Measurements from ENCODE around the gene KLF7. TPM values are rescaled to one million over a fixed set of nuclear protein-coding genes. Genes with fewer than 3 reads are reported as not detected.

The KLF7 gene
- total RNA-seq, 1 donor from 2014 or later: 36.7 TPM

- no peak for DNase-seq (ENCODE audit: extremely low spot score, unreplicated experiment)
- no peaks in the 10 kb centered on the region for H3K9me3 Mint-ChIP-seq (ENCODE audit: unreplicated experiment)
- no peak overlapping the region for H3K27ac Mint-ChIP-seq (ENCODE audit: unreplicated experiment)
- no peak overlapping the region for H3K4me3 Mint-ChIP-seq (ENCODE audit: unreplicated experiment)
- no peaks in the 10 kb centered on the region for H3K4me1 Mint-ChIP-seq (ENCODE audit: unreplicated experiment)
- H3K27me3 Mint-ChIP-seq (ENCODE audit: unreplicated experiment): no peaks in the 10 kb centered on the region
- peaks cover 37% of the 10 kb centered on the region for H3K36me3 Mint-ChIP-seq (ENCODE audit: unreplicated experiment)
- TF ChIP-seq, protein P1, sequence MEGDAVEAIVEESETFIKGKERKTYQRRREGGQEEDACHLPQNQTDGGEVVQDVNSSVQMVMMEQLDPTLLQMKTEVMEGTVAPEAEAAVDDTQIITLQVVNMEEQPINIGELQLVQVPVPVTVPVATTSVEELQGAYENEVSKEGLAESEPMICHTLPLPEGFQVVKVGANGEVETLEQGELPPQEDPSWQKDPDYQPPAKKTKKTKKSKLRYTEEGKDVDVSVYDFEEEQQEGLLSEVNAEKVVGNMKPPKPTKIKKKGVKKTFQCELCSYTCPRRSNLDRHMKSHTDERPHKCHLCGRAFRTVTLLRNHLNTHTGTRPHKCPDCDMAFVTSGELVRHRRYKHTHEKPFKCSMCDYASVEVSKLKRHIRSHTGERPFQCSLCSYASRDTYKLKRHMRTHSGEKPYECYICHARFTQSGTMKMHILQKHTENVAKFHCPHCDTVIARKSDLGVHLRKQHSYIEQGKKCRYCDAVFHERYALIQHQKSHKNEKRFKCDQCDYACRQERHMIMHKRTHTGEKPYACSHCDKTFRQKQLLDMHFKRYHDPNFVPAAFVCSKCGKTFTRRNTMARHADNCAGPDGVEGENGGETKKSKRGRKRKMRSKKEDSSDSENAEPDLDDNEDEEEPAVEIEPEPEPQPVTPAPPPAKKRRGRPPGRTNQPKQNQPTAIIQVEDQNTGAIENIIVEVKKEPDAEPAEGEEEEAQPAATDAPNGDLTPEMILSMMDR (IDR thresholded peaks at IDR 0.05): no peak
These were observed 62.6 kb downstream of the KLF7 start for GRCh38 chr2:207103132-207103531.

DNA sequence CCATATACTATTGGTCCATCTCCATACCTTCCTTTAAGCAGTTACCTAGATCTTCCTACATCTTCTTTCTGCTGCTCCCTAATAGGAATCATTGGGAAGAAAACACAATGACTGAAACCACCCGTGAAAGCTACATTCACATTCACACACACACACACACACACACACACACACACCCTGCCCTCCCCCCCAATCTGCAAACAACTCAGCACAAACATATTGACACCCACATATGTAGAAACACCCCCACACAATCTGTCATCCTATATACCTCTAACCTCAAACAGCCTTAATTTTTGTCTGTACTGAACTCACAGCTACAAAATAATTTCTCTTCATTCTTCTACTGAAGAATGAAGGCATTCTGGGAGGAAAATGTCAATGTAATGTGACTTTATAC lies 63.8 kb downstream of the KLF7 start:
- Mint-ChIP-seq H3K27ac (ENCODE audit: unreplicated experiment) (no peak overlapping the region), H3K36me3 (ENCODE audit: unreplicated experiment) (peaks cover 25% of the 10 kb centered on the region), H3K4me3 (ENCODE audit: unreplicated experiment) (no peak overlapping the region), H3K9me3 (ENCODE audit: unreplicated experiment) (no peaks in the 10 kb centered on the region), H3K4me1 (ENCODE audit: unreplicated experiment) (no peaks in the 10 kb centered on the region), H3K27me3 (ENCODE audit: unreplicated experiment) (no peaks in the 10 kb centered on the region)
- TF ChIP-seq, protein P1 (IDR thresholded peaks at IDR 0.05): no peak
- no peak for DNase-seq (ENCODE audit: extremely low spot score, unreplicated experiment)

DNA sequence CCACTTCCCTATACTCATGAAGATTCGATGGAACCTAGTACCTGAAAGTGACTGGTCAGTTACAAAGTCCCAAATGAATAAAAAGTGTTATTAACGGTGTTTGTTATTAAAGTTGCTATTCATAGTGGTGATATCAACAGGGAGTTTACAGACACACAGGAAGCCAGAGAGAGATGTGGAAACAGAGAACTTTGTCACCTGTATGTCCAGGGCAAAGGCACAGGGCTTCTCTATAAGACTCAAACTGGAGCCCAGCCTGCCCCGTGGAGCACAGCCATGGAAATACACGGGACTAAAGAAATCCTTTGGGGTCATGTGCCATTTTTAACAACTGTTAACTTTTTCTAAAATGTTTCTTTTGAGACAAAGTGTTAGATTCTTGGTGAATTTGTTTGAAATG lies 68.5 kb downstream of the KLF7 start:
- DNase-seq (ENCODE audit: extremely low spot score, unreplicated experiment): no peak
- Mint-ChIP-seq H3K27me3 (ENCODE audit: unreplicated experiment) (no peaks in the 10 kb centered on the region), H3K36me3 (ENCODE audit: unreplicated experiment) (peaks cover 16% of the 10 kb centered on the region), H3K27ac (ENCODE audit: unreplicated experiment) (peak overlapping the region; percentile 39), H3K4me3 (ENCODE audit: unreplicated experiment) (no peak overlapping the region), H3K4me1 (ENCODE audit: unreplicated experiment) (peaks cover 4% of the 10 kb centered on the region), H3K9me3 (ENCODE audit: unreplicated experiment) (no peaks in the 10 kb centered on the region)
- TF ChIP-seq, protein P1 (IDR thresholded peaks at IDR 0.05): no peak

DNA sequence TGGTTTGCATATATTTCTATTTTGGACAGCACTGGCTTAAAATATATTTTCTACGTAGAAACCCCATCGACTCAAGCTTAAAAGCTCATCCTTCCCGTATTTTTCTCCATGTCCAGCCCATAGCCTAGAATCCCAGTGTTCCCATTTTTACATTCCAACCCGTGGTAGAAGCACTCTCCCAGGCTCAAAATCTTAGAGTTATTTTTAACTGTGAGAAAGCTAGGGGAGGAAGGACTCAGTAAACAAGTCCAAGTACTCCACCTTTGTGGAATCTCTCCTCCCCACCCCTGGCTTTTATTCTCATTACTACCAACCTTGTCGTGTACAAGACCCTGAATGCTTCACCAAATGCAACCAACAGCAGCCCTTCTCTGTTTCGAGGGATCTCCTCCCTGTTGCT lies 69.8 kb downstream of the KLF7 start:
- no peak for DNase-seq (ENCODE audit: extremely low spot score, unreplicated experiment)
- Mint-ChIP-seq H3K27ac (ENCODE audit: unreplicated experiment) (peak overlapping the region; percentile 34), H3K27me3 (ENCODE audit: unreplicated experiment) (no peaks in the 10 kb centered on the region), H3K4me1 (ENCODE audit: unreplicated experiment) (peaks cover 4% of the 10 kb centered on the region), H3K36me3 (ENCODE audit: unreplicated experiment) (peaks cover 17% of the 10 kb centered on the region), H3K9me3 (ENCODE audit: unreplicated experiment) (no peaks in the 10 kb centered on the region), H3K4me3 (ENCODE audit: unreplicated experiment) (no peak overlapping the region)
- TF ChIP-seq, protein P1 (IDR thresholded peaks at IDR 0.05): no peak

- Mint-ChIP-seq H3K36me3 (ENCODE audit: unreplicated experiment) (peaks cover 19% of the 10 kb centered on the region), H3K9me3 (ENCODE audit: unreplicated experiment) (no peaks in the 10 kb centered on the region), H3K4me1 (ENCODE audit: unreplicated experiment) (peaks cover 31% of the 10 kb centered on the region), H3K4me3 (ENCODE audit: unreplicated experiment) (no peak overlapping the region), H3K27ac (ENCODE audit: unreplicated experiment) (no peak overlapping the region), H3K27me3 (ENCODE audit: unreplicated experiment) (no peaks in the 10 kb centered on the region)
- TF ChIP-seq, protein P1 (IDR thresholded peaks at IDR 0.05): no peak
- DNase-seq (ENCODE audit: extremely low spot score, unreplicated experiment): no peak
These were observed 72.5 kb downstream of the KLF7 start for GRCh38 chr2:207093234-207093633.
